IPS-18a (cell line): ENCODE results near the gene ARFGEF3.

Experiments used
- H3K27ac ChIP-seq: one replicate; pipeline ENCODE4 v1.5.1; 2013; ENCODE audit warnings: low read length
- H3K27me3 ChIP-seq: one replicate; pipeline ENCODE4 v1.6.1; 2013; ENCODE audit warnings: mild to moderate bottlenecking, low read length; ENCODE audit not compliant: control insufficient read depth, insufficient read depth
- H3K36me3 ChIP-seq: one replicate; pipeline ENCODE4 v1.6.1; 2013; ENCODE audit warnings: low read depth, low read length; ENCODE audit not compliant: control insufficient read depth
- H3K4me1 ChIP-seq: one replicate; pipeline ENCODE4 v1.6.1; 2013; ENCODE audit warnings: low read depth, low read length; ENCODE audit not compliant: control insufficient read depth
- H3K4me3 ChIP-seq: one replicate; pipeline ENCODE4 v1.5.1; 2013; ENCODE audit warnings: low read length
- H3K9ac ChIP-seq: one replicate; pipeline ENCODE4 v1.6.1; 2013; ENCODE audit warnings: mild to moderate bottlenecking, low read length, moderate library complexity
- H3K9me3 ChIP-seq: one replicate; pipeline ENCODE4 v1.6.1; 2013; ENCODE audit warnings: low read depth, low read length; ENCODE audit not compliant: control insufficient read depth

The ARFGEF3 gene

DNA sequence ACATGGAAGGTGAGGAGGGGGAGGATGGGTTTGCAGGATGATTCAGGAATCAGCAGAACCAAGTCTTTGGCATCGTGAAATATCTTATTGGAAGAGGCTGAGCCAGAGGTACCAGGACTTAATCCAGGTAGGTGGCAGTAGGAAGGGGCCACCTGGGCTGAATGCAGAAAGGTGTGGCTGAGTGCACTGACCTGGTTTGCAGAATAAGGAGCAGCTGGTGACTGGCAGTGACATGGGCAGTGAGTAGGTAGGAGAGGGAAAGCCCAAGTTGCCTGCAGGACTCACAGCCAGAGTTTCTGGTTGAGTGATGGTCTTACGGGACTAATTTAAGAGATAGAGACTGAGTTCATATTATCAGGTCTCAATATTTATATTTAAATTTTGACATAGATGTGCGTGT is 57.7 kb downstream of the ARFGEF3 start:
- Histone ChIP-seq H3K4me3 (no peak overlapping the region), H3K36me3 (no peaks in the 10 kb centered on the region), H3K4me1 (peaks cover 5% of the 10 kb centered on the region), H3K27ac (no peak overlapping the region), H3K9me3 (no peaks in the 10 kb centered on the region), H3K9ac (no peak overlapping the region), H3K27me3 (no peaks in the 10 kb centered on the region)

DNA sequence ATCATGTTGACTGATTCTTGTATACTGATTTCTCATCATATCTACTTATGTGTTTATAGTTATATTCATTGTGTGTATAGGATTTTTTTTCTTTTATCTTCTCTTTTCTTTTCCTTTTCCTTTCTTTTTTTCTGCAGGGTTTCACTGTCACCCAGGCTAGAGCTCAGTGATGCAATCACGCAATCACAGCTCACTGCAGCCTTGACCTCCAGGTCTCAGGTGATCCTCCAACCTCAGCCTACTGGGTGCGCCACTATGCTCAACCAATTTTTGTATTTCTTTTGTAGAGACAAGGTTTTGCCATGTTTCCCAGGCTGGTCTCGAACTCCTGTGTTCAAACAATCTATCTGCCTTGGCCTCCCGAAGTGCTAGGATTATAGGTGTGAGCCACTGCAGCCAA is 58.2 kb downstream of the ARFGEF3 start:
- no peaks in the 10 kb centered on the region for H3K27me3 ChIP-seq
- H3K9ac ChIP-seq, result no peak overlapping the region
- no peaks in the 10 kb centered on the region for H3K36me3 ChIP-seq
- H3K27ac ChIP-seq, result no peak overlapping the region
- H3K4me1 ChIP-seq, result peaks cover 5% of the 10 kb centered on the region
- H3K9me3 ChIP-seq, result no peaks in the 10 kb centered on the region
- no peak overlapping the region for H3K4me3 ChIP-seq

DNA sequence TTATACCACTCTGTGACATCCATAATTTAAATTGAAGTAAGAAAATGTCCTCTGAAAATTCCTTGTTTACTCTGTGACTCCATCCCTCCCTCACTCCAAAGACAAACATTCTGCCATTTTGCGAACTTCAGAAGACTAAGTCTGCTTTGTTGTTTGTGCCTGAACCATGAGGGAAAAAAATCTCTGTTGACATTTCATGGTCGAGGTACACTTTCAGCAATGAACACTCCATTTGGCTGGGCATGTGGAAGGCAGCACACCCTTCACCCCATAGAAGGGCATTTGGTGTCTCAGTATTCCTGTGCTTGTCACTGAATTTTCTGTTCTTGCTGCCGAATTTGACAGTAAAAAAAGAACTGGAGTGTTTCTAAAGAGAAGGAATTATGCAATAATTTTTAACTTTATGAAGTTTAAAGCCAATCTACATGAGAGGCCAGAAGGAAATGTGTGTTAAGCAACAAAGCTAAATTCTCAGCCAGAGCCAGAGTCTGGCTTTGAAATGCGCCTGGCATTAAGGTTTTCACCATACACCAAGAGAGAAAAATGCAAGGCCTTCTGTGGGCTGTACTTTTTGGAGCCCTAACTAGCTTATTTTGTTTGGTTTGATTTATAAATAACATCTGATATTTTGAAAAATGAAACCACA is 61.3 kb downstream of the ARFGEF3 start:
- no peaks in the 10 kb centered on the region for H3K9me3 ChIP-seq
- H3K27me3 ChIP-seq, result no peaks in the 10 kb centered on the region
- H3K4me3 ChIP-seq, result no peak overlapping the region
- H3K4me1 ChIP-seq, result peaks cover 5% of the 10 kb centered on the region
- H3K9ac ChIP-seq, result no peak overlapping the region
- no peaks in the 10 kb centered on the region for H3K36me3 ChIP-seq
- H3K27ac ChIP-seq, result no peak overlapping the region

DNA sequence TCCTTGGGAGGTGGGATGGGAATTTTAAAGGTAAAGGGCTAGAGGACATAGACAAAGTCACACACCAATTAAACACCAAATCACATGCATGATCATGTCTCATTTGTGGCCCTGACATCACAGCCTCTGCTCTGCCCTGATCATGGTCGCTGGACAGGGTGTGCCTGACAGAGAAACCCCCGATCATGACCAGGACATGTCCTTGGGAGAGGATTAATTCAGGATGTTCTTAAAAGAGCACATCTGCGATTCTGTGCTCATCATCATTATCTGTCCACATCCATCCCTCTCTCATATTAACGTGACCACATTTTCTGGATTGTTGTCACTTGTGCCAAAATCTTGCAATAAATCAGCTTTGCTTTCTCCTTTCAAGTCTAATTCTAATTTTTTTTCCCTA is 64.2 kb downstream of the ARFGEF3 start:
- Histone ChIP-seq H3K9me3 (no peaks in the 10 kb centered on the region), H3K4me1 (peaks cover 5% of the 10 kb centered on the region), H3K4me3 (no peak overlapping the region), H3K36me3 (no peaks in the 10 kb centered on the region), H3K27ac (no peak overlapping the region), H3K9ac (no peak overlapping the region), H3K27me3 (no peaks in the 10 kb centered on the region)

DNA sequence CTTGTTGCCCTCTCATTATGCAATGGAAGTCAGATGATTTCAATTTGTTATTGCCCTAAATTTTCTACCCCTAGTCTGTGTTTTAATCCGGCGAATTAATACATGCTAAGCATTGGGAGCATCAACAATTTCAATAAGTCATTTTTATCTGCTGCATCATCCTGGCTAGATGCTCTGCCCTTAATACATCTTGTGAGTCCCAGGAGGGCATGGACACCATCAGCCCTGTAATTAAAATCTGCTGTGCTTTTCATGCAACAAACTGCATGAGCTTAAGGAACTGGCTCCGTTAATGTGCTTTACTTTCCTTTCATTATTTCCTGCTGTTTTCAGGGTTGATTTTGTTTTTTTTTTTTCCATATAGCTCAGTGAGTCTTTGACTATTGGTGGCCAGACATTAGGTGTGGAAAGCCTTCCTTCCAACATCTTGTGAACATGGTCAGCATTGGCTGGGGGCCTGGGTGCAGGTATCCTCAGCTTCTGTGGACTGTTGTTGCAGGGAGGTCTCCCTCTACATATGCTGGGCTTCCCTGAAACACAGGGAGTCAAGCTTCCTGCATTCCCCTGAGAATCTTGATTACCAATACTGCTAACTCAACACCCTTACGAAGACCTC is 65.1 kb downstream of the ARFGEF3 start:
- Histone ChIP-seq H3K4me1 (peaks cover 5% of the 10 kb centered on the region), H3K9me3 (no peaks in the 10 kb centered on the region), H3K9ac (no peak overlapping the region), H3K27me3 (no peaks in the 10 kb centered on the region), H3K27ac (no peak overlapping the region), H3K4me3 (no peak overlapping the region), H3K36me3 (no peaks in the 10 kb centered on the region)

- Histone ChIP-seq H3K4me1 (peaks cover 5% of the 10 kb centered on the region), H3K4me3 (no peak overlapping the region), H3K27ac (no peak overlapping the region), H3K9ac (no peak overlapping the region), H3K9me3 (no peaks in the 10 kb centered on the region), H3K36me3 (no peaks in the 10 kb centered on the region), H3K27me3 (no peaks in the 10 kb centered on the region)
Measured at GRCh38 chr6:138227316-138227781, 65.6 kb downstream of the ARFGEF3 start.

DNA sequence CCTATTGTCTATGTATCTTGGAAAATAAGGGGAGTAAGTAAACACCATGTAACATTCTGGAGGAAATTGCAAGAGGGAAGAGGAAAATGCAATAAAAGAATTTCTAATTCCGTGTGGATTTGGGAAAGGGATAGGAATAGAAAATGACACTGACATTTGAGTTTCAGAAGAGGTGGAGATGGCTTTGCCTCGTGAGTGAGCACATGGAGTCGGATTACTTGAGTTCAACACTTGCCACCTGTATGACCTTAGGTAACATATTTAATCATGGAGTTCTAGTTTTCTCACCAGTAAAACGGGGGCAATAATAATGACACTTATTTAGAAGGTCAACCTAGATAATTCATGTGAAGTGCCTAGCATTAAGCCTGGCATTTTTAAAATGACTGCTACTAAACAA is 67.3 kb downstream of the ARFGEF3 start:
- Histone ChIP-seq H3K4me1 (no peaks in the 10 kb centered on the region), H3K27me3 (no peaks in the 10 kb centered on the region), H3K36me3 (no peaks in the 10 kb centered on the region), H3K9ac (no peak overlapping the region), H3K4me3 (no peak overlapping the region), H3K27ac (no peak overlapping the region), H3K9me3 (no peaks in the 10 kb centered on the region)

- Histone ChIP-seq H3K4me1 (no peaks in the 10 kb centered on the region), H3K27me3 (no peaks in the 10 kb centered on the region), H3K27ac (no peak overlapping the region)
Measured at GRCh38 chr6:138229663-138230179, 68.0 kb downstream of the ARFGEF3 start.

GRCh38 chr6:138230221-138230620 is 68.5 kb downstream of the ARFGEF3 start:
- Histone ChIP-seq H3K27me3 (no peaks in the 10 kb centered on the region), H3K9ac (no peak overlapping the region), H3K9me3 (no peaks in the 10 kb centered on the region), H3K4me3 (no peak overlapping the region), H3K27ac (no peak overlapping the region), H3K4me1 (no peaks in the 10 kb centered on the region), H3K36me3 (no peaks in the 10 kb centered on the region)

More at GRCh38 chr6:138229663-138230179, 68.0 kb downstream of the ARFGEF3 start:
- Histone ChIP-seq H3K9me3 (no peaks in the 10 kb centered on the region), H3K4me3 (no peak overlapping the region), H3K36me3 (no peaks in the 10 kb centered on the region), H3K9ac (no peak overlapping the region)

DNA sequence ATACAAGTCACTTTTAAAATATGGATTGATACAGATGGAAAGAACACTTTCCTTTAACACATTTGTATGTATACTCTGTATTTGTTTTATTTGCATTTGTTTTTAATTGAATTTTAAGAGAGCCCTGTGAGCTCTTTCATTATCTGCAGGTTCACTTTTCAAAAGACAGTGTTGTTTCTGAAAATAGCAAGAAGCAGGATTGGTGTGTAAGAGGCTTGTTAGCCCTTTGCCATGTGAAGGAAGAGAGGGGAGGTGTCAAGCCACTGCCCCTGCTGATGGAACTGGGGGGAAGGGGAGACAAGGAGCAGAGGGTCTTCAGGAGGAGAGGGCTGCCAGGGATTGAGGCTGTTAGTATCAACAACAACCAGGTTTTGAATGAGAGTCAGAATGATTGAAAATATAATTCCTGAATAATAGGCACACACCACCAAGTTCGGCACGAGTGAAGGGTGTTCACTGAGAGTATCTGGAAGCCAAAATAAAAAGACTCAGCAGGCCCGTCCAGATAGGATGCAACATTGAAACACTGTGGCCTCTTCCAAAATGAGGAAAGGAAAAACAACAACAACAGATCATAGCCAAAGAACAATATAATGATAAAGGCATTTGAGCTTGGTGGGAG is 69.1 kb downstream of the ARFGEF3 start:
- H3K27ac ChIP-seq, result no peak overlapping the region
- H3K27me3 ChIP-seq, result no peaks in the 10 kb centered on the region
- H3K36me3 ChIP-seq, result no peaks in the 10 kb centered on the region
- no peaks in the 10 kb centered on the region for H3K9me3 ChIP-seq
- H3K4me3 ChIP-seq, result no peak overlapping the region
- no peak overlapping the region for H3K9ac ChIP-seq
- H3K4me1 ChIP-seq, result no peaks in the 10 kb centered on the region

DNA sequence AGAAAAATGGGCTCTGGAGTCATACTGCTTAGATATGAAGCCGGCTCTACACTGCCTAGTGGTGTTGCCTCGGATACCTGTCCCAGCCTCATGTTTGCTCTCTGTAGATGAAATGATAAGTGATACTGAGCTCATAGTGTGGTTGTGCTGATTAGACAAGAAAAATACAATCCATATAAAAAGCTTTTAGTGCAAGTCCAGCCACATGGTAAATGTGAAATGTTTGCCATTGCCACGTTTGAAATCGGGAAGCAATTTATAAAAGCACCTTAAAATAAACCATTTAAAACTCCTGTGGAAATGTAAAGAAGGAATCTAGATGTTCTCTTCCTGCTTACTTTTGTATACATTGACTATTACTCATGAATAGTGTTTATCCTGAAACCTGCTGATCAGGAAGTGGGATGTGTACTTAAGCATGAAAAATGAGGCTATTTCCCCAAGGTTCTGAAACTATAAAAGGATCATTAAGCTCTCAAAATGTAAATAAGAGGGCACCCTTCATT is 69.7 kb downstream of the ARFGEF3 start:
- H3K27ac ChIP-seq, result no peak overlapping the region
- H3K4me3 ChIP-seq, result no peak overlapping the region
- no peaks in the 10 kb centered on the region for H3K4me1 ChIP-seq
- no peaks in the 10 kb centered on the region for H3K27me3 ChIP-seq
- H3K9ac ChIP-seq, result no peak overlapping the region
- no peaks in the 10 kb centered on the region for H3K36me3 ChIP-seq
- no peaks in the 10 kb centered on the region for H3K9me3 ChIP-seq
